ENCODE data around the gene DHRS7B.
"Not testable (repeated sequence)": the region's sequence is repeated elsewhere in the genome, so short reads cannot be mapped to it uniquely, and the experiment has no call there.

Gene DHRS7B, protein sequence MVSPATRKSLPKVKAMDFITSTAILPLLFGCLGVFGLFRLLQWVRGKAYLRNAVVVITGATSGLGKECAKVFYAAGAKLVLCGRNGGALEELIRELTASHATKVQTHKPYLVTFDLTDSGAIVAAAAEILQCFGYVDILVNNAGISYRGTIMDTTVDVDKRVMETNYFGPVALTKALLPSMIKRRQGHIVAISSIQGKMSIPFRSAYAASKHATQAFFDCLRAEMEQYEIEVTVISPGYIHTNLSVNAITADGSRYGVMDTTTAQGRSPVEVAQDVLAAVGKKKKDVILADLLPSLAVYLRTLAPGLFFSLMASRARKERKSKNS

DNA sequence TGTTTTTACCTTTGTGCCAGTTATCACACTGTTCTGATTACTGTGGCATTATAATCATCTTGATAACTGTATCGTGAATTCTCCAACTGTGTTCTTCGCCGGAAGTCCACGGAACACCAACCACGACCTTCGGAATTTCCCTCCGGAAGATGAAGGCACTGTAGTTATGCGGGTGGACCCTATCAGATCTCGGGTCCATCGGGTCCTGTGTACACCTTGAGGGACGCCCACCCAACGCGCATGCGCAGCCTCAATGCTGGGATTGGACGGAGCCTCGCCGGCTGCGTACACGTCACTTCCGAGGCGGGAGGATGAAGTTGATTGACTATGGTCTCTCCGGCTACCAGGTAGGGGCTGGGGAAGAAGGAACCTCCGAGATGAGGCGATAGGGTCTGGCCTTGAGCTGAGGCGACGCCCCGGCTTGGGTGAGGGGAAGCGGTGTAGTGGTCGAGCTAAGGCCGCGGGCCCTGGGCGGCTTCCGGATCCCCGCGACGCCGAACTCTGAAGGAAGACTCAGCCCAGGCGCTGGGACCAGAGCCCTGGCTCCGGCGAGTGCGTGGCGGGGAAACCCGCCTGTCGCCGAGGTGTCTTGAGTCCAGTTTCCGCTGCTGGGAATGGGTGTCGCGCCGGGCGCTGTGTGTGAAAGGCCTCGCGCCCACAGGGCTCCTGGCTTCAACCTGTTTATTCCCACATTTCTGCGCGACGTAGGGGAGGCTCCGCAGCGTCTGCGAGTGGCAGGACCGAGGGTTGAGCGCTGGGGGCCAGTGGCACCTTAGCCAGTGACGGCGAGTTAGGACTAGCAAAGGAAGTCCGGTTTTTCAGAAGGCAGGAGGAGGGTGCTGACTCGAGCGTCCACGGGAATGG, at the start of gene DHRS7B:
Gene DHRS7B, plus strand, starts transcription at position 320 of the 864 bp plus-strand sequence. Its CDS starts 8 bp downstream, at position 328.
- DNase-seq = peak; percentile 96

DNA sequence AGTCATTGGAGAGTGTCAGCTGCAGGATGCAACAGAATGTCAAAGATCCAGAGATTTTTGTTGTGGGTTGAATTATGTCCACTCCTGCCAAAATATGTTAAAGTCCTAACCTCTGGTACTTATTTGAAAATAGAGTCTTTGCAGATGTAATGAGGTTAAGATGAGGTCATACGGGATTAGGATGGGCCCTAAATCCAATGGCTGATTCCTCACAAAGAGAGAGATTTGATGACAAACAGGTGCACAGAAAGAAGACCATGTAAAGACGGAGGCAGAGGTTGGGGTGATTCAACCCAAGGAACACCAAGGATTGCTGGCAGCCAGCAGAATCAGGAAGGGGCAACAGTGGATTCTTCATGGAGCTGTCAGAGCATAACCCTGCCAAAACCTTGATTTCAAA, 49.5 kb upstream of the DHRS7B start:
- DNase-seq = no peak

DNA sequence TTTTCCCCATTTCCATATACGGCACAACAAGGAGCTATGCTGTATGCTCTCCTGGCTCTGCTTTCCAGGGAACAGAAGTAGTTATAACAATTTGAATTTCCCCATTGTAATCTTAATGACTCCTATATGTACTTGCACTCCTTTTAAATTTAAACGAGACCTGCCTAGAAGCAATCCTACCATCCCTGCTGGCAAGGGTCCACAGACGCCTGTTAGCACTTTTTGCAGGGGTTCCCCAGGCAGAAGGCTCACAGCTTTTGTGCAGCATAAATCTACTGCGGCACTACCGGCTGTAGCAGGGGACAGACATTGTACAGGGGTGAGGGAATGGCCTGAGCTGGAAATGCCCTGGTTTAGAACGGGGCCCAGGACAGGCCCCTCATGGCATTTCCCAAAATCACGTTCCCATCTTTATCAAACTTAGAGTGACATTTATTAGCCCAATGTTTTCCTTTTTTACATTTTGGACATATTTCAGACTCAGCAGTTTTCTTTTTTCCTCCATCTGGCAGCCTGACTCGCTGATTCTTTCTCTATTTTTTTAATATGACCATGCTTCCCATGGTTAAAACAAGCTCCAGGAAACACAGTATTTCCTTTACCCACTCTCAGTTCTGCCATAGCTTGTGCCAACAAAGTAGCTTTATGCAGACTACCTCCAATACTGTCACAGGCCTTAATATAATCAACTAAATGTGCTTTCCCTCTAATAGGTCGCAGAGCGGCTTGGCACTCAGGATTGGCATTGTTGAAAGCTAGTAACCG, 48.6 kb upstream of the DHRS7B start:
- no peak for DNase-seq

DNA sequence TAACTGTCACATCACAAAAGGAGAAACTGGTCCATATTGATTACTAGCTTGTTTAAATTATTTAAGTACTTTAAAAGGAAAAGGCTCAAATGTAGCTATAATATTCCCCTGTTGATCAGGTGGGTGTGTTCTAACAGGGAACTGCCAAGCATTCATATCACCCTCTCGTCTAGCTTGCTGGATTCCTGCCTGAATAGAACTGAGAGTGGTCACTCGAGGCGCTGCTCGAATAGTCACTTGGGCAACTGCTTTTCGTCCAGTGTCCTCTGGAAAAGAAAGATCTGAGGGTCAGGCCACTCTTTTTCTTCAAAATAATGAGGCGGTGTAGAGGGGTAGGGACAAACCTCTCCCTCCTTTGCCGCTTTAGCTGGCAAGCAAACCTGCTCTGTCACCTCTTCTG, 47.6 kb upstream of the DHRS7B start:
- no peak for DNase-seq

DNA sequence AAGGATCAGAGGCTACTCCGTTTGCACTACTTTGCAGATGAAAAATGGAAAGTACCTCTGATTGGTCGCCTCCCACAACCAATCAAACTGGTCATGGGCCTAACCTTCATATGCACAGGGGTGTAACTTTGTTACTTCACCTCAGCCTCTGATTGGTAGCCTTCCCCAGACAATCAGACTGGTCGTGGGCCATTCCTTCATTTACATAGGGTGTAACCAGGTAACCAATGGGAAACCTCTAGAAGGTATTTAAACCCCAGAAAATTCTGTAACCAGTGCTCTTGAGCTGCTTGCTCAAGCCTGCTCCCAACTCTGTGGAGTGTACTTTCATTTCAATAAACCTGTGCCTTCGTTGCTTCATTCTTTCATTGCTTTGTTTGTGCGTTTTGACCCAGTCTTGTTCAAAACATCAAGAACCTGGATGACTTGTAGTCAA, 44.7 kb upstream of the DHRS7B start:
- DNase-seq = no peak

DNA sequence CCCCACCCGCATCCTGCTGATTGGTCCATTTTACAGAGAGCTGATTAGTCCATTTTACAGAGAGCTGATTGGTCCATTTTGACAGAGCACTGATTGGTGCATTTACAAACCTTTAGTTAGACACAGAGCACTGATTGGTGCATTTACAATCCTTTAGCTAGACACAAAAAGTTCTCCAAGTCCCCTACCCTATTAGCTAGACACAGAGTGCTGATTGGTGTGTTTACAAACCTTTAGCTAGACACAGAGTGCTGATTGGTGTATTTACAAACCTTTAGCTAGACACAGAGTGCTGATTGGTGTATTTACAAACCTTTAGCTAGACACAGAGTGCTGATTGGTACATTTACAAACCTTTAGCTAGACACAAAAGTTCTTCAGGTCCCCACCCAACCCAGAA, 41.5 kb upstream of the DHRS7B start:
- not testable (repeated sequence) for DNase-seq

DNA sequence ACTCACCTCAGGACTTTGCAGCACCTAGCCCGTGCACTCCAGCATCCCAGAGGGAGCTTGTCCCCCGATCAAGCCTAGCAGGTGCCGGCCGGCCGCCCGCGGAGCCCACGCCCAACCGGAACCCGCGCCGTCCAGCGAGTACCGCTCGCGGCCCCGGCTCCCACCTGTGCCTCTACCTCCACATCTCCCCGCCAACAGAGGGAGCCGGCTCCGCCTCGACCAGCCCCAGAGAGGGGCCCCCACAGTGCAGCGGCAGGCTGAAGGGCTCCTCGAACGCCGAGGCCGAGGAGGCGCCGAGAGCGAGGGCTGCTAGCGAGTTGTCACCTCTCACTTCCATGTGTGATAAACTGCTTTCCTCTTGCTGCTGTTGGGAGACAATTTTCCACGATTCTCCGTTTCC, 41.1 kb upstream of the DHRS7B start:
- DNase-seq = no peak

DNA sequence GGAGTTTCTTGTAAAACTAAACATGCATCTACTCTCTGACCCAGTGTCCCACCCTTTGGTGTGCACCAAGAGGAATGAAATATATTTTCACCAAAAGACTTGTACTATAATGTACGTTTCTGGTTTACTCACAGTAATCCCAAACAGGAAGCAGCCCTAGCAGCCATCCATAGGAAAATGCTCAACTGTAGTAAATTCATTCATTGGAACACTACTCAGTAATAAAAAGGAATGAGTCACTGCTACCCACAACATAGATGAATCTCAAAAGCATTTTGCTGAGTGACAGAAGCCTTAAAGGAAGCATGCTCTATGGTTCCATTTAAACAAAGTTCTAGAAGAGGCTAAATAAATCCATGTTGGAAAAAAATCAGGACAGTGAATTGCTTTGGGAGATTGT, 37.6 kb upstream of the DHRS7B start:
- no peak for DNase-seq

DNA sequence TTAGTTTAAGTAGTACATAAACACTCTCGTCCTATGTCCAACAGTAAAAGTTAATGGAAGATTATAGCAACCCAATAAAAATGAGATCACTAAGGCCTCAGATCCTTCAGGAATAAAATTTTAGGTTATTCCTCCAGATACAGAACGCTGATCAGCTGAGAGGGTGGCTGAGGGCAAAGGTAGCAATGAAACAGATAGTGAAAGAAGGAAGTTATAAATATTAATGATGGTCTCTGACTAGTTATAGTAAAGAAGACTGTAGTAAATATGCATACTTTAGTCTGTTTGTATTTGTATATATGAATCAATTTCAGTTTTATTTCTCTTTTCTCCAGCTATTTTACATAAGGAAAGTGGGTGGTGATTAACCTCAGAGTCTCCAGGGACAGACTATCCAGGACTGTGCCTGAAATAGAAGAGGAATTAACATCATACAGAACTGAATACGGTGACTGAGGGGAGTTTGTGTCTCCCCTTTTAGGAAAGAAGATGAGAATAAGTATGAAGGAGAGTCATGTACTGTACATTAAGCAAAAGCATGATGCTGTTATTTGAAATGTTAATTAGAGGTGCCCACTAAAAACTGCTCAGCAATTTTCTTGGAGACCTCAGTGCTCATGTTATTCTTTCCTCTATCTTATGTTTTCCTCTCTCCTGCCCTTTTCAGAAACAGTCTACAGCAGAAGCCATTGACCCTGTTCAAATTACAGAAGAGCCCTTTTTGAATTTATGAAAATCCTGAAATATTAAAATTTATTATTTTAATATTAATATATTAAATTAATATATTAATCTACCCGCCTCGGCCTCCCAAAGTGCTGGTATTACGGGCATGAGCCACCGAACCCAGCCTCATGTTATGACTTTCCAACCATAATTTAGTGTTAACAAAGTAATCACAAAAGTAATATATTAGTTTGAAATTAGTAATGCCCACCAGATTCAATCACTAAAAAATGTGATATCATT, 36.5 kb upstream of the DHRS7B start:
- no peak for DNase-seq

DNA sequence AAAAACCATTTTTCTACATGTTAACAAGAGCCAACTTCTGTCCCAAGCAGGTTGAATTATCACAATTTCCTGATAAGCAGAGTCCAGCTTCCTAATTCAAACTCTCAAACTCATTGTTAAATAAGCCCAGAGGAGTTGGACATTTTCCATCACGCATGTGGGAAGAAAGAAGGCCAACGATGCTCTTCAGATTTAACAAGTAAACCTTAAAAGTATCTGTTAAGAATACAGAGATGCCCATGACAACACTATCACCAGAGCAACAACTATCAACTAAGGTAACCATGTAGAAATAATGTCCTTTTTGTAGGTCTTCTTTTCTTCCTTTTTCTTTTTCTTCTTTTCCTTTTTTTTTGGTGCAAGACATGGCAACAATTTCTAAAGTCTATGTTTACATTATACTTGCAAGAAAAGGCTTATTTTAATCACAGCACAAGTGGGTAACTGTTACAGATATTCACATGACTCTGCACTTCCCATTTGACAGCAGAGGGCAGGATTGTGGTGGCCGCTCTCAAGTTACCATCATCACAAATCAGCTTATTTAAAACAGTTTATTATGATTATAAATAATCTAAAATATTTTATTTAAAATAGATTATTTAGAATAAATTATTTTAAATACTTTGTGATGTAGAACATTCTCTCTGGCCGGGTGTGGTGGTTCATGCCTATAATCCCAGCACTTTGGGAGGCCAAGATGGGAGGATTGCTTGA, 35.7 kb upstream of the DHRS7B start:
- no peak for DNase-seq

DNA sequence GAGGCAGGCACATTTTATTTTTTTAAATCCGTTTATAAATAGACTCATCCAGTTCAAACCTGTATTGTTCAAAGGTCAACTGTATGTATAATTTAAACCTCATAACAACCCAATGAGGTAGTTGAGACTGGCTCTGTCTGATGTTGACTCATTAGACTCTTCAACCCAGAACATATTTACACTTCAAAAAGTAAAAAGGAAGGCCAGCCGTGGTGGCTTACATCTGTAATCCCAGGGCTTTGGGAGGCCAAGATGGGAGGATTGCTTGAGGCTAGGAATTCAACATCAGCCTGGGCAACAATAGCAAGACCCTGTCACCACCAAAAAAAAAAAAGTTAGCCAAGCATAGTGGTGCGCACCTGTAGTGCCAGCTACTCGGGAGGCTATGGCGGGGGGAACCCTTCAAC, 32.5 kb upstream of the DHRS7B start:
- DNase-seq = no peak

DNA sequence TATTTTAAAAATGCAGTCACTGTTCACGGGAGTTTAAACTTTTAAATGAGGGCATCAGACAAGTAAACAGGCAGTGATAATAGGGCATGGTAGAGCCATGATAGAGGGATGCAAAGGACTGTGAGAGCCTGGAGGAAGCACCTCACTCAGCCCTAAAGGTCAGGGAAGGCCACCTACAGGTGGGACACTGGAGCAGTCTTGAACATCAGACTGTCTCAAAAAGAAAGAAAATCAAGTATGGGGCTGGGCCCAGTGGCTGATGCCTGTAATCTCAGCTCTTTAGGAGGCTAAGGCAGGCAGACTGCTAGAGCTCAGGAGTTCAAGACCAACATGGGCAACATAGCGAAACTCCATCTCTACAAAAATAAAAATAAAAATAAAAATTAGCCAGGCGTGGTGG, 31.0 kb upstream of the DHRS7B start:
- DNase-seq = no peak

DNA sequence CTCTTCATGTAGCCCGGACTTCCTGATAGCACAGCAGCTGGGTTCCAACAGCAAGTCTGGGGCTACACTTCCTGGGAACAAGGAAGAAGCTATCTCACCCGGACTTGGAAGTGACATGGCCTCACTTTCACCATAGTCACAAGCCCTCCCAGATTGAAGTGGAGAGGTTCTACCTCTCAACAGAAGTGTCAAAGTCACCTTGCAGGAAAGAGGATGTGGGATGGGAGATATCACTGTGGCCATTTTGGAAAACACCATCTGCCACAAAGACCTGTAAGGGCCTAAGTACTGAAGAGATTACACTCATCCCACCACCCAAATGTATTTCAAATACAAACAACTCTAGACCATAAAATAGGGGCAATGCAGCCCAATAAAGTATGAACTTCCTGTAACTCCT, 29.9 kb upstream of the DHRS7B start:
- no peak for DNase-seq

DNA sequence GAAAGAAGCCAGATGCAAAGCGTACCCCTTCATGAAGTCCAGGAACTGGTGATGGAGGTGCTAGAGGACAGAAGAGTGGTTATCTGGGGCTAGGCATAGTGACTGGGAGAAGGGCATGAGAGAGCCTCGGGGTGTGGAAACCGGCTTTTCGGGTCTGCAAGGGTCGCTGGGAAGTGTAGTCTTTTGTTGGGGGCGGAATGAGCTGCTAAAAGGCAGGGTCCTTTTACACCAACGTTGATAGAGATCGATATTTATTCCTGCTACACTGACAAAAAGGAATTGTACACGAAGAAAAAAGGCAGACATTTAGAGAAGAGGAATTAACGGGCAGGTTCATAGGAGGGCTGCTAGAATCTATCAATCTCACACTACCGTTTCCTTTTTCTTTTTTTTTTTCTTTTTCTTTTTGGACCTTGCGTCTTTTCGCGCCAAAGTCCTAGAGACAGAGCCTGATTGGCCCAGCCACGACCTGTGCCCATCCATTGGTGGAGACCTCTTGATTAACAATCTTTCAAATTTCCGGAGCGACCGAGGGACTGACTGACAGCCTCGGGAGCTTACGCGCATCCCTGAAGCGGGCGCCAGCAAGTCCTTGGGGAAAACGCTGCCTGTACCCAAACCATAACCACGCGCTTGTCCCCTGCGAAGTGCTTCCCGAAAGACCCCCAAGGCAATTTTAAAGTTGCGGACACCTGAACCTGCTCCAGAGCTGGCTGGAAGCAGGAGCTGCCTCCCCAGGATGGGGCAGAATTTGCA, 27.7 kb upstream of the DHRS7B start:
- peak; percentile 72 for DNase-seq

DNA sequence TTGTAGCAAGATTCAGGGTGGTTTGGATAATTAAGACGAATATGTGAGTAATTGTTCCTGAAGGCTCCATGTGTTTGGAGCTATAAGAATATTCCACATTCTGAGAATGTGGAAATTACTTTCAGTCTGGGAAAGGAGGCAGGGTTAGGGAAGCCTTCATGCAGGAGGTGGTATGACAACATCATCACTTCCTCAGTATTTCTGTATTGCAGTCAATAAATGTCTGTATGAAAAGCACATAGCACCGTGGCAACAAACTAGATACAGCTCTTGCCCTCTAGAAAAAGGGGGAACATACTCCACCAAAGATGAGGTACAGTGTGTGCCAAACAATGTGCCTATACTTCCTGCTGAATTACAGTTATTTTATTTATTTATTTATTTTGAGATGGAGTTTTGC, 26.1 kb upstream of the DHRS7B start:
- no peak for DNase-seq

DNA sequence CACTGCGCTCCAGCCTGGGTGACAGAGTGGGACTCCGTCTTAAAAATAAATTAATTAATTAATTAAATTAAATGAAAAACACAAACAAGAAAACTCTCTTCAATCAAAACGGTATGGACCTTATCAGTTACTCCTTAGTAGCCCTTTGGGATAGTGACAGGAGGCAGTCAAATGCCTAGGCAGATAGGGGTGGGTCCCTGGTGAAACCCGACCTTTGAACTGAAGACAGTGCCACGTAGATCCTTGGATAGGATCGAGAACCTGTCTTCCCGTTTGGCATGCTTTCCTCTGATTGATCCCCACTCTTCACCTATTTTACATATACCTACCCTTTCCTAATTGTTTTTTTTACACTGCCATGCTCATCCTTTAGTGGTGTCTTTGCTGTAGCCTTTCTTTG, 22.2 kb upstream of the DHRS7B start:
- no peak for DNase-seq

DNA sequence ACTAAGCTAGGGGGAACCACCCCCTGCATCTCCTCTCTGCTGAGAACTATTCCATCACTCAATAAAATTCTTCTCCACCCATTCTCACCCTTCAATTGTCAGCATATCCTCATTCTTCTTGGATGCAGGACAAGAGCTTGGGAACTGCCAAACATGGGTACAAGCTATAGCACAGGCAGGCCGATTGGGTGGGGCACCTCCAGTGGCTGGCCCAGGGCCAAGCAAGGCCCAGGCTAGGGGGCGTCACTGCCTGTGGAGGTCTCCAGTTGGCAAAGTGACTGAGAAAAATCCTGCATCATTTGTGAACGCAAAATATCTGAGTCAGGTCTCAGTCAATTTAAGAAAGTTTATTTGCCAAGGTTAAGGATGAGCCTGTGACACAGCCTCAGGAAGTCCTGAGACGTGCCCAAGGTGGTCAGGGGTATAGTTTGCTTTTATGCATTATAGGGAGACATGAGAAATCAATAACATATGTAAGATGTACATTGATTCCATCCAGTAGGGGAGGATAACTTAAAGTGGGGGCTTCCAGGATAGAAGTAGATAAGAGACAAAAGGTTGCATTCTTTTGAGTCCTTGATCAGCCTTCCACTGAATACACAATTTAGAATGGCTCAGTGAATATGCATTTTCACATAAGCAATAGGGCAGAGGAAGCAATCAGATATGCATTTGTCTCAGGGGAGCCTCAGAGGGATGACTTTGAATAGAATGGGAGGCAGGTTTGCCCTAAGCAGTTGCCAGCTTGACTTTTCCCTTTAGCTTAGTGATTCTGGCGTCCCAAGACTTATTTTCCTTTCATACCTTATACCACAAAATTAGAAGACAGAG, 21.5 kb upstream of the DHRS7B start:
- DNase-seq = no peak

DNA sequence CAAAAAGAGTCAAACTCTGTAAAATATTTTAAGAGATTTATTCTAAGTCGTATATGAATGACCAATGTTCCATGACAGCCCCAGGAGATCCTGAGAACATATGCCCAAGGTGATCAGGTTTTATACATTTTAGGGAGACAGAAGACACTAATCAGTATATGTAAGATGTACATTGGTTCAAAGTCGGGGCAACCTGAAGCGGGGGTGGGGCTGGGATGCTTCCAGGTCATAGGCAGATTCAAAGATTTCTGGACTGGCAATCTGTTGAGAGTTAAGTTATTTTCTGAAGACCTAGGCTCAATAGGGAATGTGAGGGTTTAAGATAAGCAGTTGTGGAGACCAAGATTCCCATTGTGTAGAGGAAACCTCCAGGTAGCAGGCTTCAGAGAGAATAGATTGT, 20.4 kb upstream of the DHRS7B start:
- DNase-seq = no peak

DNA sequence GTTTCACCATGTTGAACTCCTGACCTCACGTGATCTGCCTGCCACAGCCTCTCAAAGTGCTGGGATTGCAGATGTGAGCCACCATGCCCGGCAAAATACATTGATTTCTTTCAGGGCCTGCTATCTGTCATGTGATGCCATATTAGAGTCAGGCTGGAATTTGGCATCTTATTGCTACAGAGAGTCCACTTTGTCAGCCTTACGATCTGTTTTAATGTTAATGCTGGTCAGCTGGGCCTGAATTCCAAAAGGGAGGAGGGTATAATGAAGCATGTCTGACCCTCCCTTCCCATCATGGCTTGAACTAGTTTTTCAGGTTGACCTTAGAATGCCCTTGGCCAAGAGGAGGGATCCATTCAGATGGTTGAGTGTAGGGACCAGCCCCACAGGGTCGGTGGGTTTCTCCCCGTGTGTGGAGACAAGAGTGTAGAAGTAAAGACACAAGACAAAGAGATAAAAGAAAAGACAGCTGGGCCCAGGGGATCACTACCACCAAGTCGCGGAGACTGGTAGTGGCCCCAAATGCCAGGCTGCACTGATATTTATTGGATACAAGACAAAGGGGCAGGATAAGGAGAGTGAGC, 19.6 kb upstream of the DHRS7B start:
- not testable (repeated sequence) for DNase-seq

All from right hindlimb (tissue), 1 donor.